ENCODE measurements around the gene SFMBT1. TPM values are rescaled to one million over a fixed set of nuclear protein-coding genes. Genes with fewer than 3 reads are reported as not detected.

The SFMBT1 gene
- total and polyA plus RNA-seq, 9 of the 15 experiments (the other 6 are each of a cell fraction or from before 2014, with no cell fraction given): 0.76 to 6.6 (median 3.6) TPM

DNA sequence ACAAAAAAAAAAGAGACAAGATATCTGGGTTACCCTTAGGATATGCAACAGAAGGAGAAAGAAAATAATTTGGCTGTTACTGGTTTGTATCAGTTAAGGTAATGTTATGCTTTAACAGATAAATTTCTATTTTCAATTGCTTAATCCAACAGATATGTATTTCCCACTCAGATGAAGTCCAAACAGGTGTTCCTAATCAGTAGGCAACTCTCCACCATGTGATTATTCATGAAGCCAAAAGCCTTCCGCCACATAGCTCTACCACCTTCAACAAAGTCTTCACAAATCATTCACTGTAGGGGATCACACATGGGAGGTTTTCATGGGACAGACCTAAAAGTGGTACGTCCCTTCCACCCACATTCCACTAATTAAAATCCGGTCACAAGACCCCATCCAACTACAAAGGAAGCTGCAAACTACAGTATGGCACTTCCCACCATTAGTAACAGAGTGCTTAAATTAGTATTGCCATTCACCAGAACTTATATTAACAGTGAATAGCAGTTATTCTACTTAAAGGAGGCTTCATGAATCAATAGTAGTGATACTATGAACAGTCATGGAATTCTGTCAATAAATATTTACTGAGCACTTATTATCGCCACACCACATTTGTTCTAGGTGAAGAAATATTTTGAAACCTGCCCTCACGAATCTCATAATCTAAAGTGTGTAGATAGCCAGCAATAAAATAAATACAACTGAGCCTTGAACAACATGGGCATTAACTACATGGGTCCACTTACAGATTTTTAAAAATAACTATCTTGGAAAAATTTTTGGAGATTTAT, 66.5 kb downstream of the SFMBT1 start (continued):
- TF ChIP-seq, protein P1, sequence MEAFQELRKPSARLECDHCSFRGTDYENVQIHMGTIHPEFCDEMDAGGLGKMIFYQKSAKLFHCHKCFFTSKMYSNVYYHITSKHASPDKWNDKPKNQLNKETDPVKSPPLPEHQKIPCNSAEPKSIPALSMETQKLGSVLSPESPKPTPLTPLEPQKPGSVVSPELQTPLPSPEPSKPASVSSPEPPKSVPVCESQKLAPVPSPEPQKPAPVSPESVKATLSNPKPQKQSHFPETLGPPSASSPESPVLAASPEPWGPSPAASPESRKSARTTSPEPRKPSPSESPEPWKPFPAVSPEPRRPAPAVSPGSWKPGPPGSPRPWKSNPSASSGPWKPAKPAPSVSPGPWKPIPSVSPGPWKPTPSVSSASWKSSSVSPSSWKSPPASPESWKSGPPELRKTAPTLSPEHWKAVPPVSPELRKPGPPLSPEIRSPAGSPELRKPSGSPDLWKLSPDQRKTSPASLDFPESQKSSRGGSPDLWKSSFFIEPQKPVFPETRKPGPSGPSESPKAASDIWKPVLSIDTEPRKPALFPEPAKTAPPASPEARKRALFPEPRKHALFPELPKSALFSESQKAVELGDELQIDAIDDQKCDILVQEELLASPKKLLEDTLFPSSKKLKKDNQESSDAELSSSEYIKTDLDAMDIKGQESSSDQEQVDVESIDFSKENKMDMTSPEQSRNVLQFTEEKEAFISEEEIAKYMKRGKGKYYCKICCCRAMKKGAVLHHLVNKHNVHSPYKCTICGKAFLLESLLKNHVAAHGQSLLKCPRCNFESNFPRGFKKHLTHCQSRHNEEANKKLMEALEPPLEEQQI (IDR thresholded peaks at IDR 0.05): no peak
- TF ChIP-seq, protein P2, sequence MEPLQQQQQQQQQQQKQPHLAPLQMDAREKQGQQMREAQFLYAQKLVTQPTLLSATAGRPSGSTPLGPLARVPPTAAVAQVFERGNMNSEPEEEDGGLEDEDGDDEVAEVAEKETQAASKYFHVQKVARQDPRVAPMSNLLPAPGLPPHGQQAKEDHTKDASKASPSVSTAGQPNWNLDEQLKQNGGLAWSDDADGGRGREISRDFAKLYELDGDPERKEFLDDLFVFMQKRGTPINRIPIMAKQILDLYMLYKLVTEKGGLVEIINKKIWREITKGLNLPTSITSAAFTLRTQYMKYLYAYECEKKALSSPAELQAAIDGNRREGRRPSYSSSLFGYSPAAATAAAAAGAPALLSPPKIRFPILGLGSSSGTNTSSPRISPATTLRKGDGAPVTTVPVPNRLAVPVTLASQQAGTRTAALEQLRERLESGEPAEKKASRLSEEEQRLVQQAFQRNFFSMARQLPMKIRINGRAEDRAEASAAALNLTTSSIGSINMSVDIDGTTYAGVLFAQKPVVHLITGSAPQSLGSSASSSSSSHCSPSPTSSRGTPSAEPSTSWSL (CRISPR knock-in tag; IDR thresholded peaks at IDR 0.05; ENCODE audit: borderline replicate concordance): no peak
- TF ChIP-seq TAF15 (IDR thresholded peaks at IDR 0.05; ENCODE audit: low read depth, low read length) (no peak), NCOA2 (IDR thresholded peaks at IDR 0.05; ENCODE audit: partially characterized antibody in 2 of 2) (no peak), MAFK (IDR thresholded peaks at IDR 0.05; ENCODE audit: low read length) (no peak)

Measured in K562 (cell line).